ENCODE data around the gene ZKSCAN5. TPM values are rescaled to one million over a fixed set of nuclear protein-coding genes. Genes with fewer than 3 reads are reported as not detected.
"Not testable (repeated sequence)": the region's sequence is repeated elsewhere in the genome, so short reads cannot be mapped to it uniquely, and the experiment has no call there.

The ZKSCAN5 gene
- total and polyA plus RNA-seq, 2 donors (not counting 3 experiments of a cell fraction or from before 2014, with no cell fraction given) = 4.3 to 9.7 TPM

GRCh38 chr7:99500637-99501009 is 3.8 kb upstream of the ZKSCAN5 start:
- no peak for FAIRE-seq
- H2AFZ ChIP-seq (ENCODE audit: low read depth, low read length) = peak overlapping the region; percentile 61
- dilution Hi-C loops (cut with MboI; ENCODE audit: extremely low pct_ligation_motif_present, low sequenced_read_pairs) = no loop called here

GRCh38 chr7:99501236-99501635 is 3.2 kb upstream of the ZKSCAN5 start:
- H3K27ac ChIP-seq (ENCODE audit: insufficient read depth, low read depth, low read length); H4K20me1 ChIP-seq (replicated peaks; ENCODE audit: control insufficient read depth, extremely low read depth, insufficient read depth, low read length); H3K9ac ChIP-seq (replicated peaks; ENCODE audit: extremely low read depth, insufficient read depth, low read length); H3K9me3 ChIP-seq (replicated peaks; ENCODE audit: control insufficient read depth, insufficient read depth, low read length); FAIRE-seq; H3K9me1 ChIP-seq (replicated peaks; ENCODE audit: control insufficient read depth, extremely low read depth, insufficient read depth, low read length); H3K4me3 ChIP-seq (replicated peaks in 1 of 3; ENCODE audit: insufficient read depth in 1 of 3, low read depth in 1 of 3, low read length in 3 of 3); intact Hi-C loops (cut with micrococcal nuclease); DNase-seq (ENCODE audit: low read depth, low spot score); dilution Hi-C loops (cut with MboI; ENCODE audit: extremely low pct_ligation_motif_present, low sequenced_read_pairs); H2AFZ ChIP-seq (ENCODE audit: low read depth, low read length); H3K27me3 ChIP-seq (ENCODE audit: control insufficient read depth in 2 of 2, insufficient read depth in 2 of 2, low read length in 2 of 2); H3K36me3 ChIP-seq (ENCODE audit: control insufficient read depth in 2 of 2, extremely low read depth in 1 of 2, insufficient read depth in 2 of 2, low read length in 2 of 2); BruUV-seq (replicated peaks); CTCF ChIA-PET: not testable (repeated sequence)
- peaks cover 25% of the 10 kb centered on the region for H3K4me1 ChIP-seq (ENCODE audit: control insufficient read depth, extremely low read depth, insufficient read depth, low read length)
- H3K79me2 ChIP-seq (ENCODE audit: control insufficient read depth, insufficient read depth, low read length) = peaks cover 40% of the 10 kb centered on the region
- POLR2A ChIA-PET = interaction anchor here (0.9 kb wide), 1 partner anchor 51 kb away, joined by 3 read pairs; the partner anchor contains the start of gene FAM200A
- H3K4me2 ChIP-seq (ENCODE audit: insufficient read depth, low read length) = peak overlapping the region; percentile 33

More at GRCh38 chr7:99500637-99501009, 3.8 kb upstream of the ZKSCAN5 start:
- Histone ChIP-seq H3K9ac (replicated peaks; ENCODE audit: extremely low read depth, insufficient read depth, low read length) (peak overlapping the region; percentile 81), H3K4me2 (ENCODE audit: insufficient read depth, low read length) (peak overlapping the region; percentile 33), H4K20me1 (replicated peaks; ENCODE audit: control insufficient read depth, extremely low read depth, insufficient read depth, low read length) (no peaks in the 10 kb centered on the region), H3K9me3 (replicated peaks; ENCODE audit: control insufficient read depth, insufficient read depth, low read length) (no peaks in the 10 kb centered on the region), H3K4me3 (replicated peaks in 1 of 3; ENCODE audit: insufficient read depth in 1 of 3, low read depth in 1 of 3, low read length in 3 of 3) (peak overlapping the region; percentile 28 to 79 (median 75)), H3K36me3 (ENCODE audit: control insufficient read depth in 2 of 2, extremely low read depth in 1 of 2, insufficient read depth in 2 of 2, low read length in 2 of 2) (peaks cover 0 to 3% of the 10 kb centered on the region in 2 experiments), H3K4me1 (ENCODE audit: control insufficient read depth, extremely low read depth, insufficient read depth, low read length) (peaks cover 19% of the 10 kb centered on the region), H3K79me2 (ENCODE audit: control insufficient read depth, insufficient read depth, low read length) (peaks cover 36% of the 10 kb centered on the region), H3K27ac (ENCODE audit: insufficient read depth, low read depth, low read length) (peak overlapping the region; percentile 78), H3K27me3 (ENCODE audit: control insufficient read depth in 2 of 2, insufficient read depth in 2 of 2, low read length in 2 of 2) (no peaks in the 10 kb centered on the region), H3K9me1 (replicated peaks; ENCODE audit: control insufficient read depth, extremely low read depth, insufficient read depth, low read length) (no peaks in the 10 kb centered on the region)
- intact Hi-C loops (cut with micrococcal nuclease) = loop anchor here (1.0 kb wide), 1 partner anchor 28 kb away; the partner anchor contains the start of gene ZNF789
- BruUV-seq (replicated peaks) = TSS peak; percentile 24
- no peak for DNase-seq (ENCODE audit: low read depth, low spot score)
- ChIA-PET CTCF (interaction anchor here (1.2 to 1.7 kb wide), 3 partner anchors 28 to 413 kb away, joined by 3 to 4 read pairs (median 4); partner anchors contain the start of genes FAM200A and ZNF789), POLR2A (interaction anchor here (0.9 kb wide), 1 partner anchor 51 kb away, joined by 3 read pairs; the partner anchor contains the start of gene FAM200A)
- TF ChIP-seq POLR2AphosphoS5 (IDR thresholded peaks at IDR 0.05; ENCODE audit: insufficient read depth, low read depth, low read length) = no peak
- TF ChIP-seq MYC (IDR thresholded peaks at IDR 0.05; ENCODE audit: low read depth, low read length) = no peak
- TF ChIP-seq CTCF (IDR thresholded peaks at IDR 0.05; ENCODE audit: extremely low read depth in 1 of 2, insufficient read depth in 1 of 2, low read depth in 1 of 2, low read length in 2 of 2) = no peak
- no peak for TF ChIP-seq FOS (IDR thresholded peaks at IDR 0.05; ENCODE audit: borderline replicate concordance, insufficient read depth, low read length)
- no peak for TF ChIP-seq GATA2 (IDR thresholded peaks at IDR 0.05; ENCODE audit: insufficient read depth, insufficient read length, low read depth, low read length)
- TF ChIP-seq MAX (IDR thresholded peaks at IDR 0.05; ENCODE audit: insufficient read depth, insufficient read length) = no peak
- TF ChIP-seq POLR2A (IDR thresholded peaks at IDR 0.05; ENCODE audit: low read depth, low read length) = no peak
- no peak for TF ChIP-seq EZH2 (IDR thresholded peaks at IDR 0.05; ENCODE audit: borderline replicate concordance, low read depth, low read length, severe bottlenecking)
- no peak for TF ChIP-seq JUN (IDR thresholded peaks at IDR 0.05; ENCODE audit: borderline replicate concordance, insufficient read depth, insufficient read length, low read depth)

All from endothelial cell of umbilical vein (primary cell).